Activated CD8-positive, alpha-beta T cell treated with anti-CD3 and anti-CD28 coated beads, Interleukin-2, amount 10 ng/mL, durations not matched to agents 7 days and 5 days (primary cell): ENCODE measurements around the gene SCAPER. TPM values are rescaled to one million over a fixed set of nuclear protein-coding genes. Genes with fewer than 3 reads are reported as not detected.

ENCODE experiments used
- microRNA-seq: library from miRNA; unstranded; fragments of <30 nt; microRNA quantifications from one replicate; pipeline ENCODE4 v1.2.0, GENCODE V29; 2022
- total RNA-seq, 2 experiments: library from RNA; stranded (reverse); gene quantifications; one replicate each; pipeline ENCODE4 v1.2.3, GENCODE V29; 2021

The SCAPER gene
- total RNA-seq, 2 experiments from 2014 or later: 29.0 to 32.2 TPM

Small RNA genes within 50 kb of the gene (microRNA-seq; reads per million reads assigned to microRNA genes)
- gene MIR3713: not detected

Other genes starting within 250 kb of the SCAPER start
- gene RCN2, start 26.4 kb upstream of the SCAPER start, total RNA-seq: 10 to 100 TPM; 28.7 to 31.8 TPM
- 100 to 1,000 TPM; 208 to 212 TPM for gene PSTPIP1, start 89.8 kb upstream of the SCAPER start, total RNA-seq
- 10 to 100 TPM; 17.4 to 18.4 TPM for gene TSPAN3, start 165.8 kb upstream of the SCAPER start, total RNA-seq